ENCODE measurements around the gene CDH23. TPM values are rescaled to one million over a fixed set of nuclear protein-coding genes. Genes with fewer than 3 reads are reported as not detected.

Gene CDH23
- total and polyA plus RNA-seq, 2 experiments from 2014 or later, result 0.08 TPM; not detected in 1

GRCh38 chr10:71409516-71410104, 12.9 kb downstream of the CDH23 start:
- H3K4me1 ChIP-seq (ENCODE audit: insufficient read depth), result no peaks in the 10 kb centered on the region
- no peaks in the 10 kb centered on the region for H3F3A ChIP-seq (ENCODE audit: insufficient read depth)
- H3K9me3 ChIP-seq (ENCODE audit: low read depth), result no peaks in the 10 kb centered on the region
- WGBS, 2 experiments (ENCODE audit: low coverage in 1 of 2, low lambda C conversion rate in 2 of 2, missing lambda C conversion rate in 2 of 2), result 47 to 49% methylated on average over 3 of the region's 3 CpGs
- H2AFZ ChIP-seq, result no peak overlapping the region
- no peak overlapping the region for H3K4me2 ChIP-seq (ENCODE audit: unreplicated experiment)
- no peaks in the 10 kb centered on the region for H4K20me1 ChIP-seq (ENCODE audit: insufficient read depth)
- H3K4me3 ChIP-seq, result no peak overlapping the region
- in situ Hi-C loops (cut with MboI), result no loop called here
- H3K9ac ChIP-seq, result no peak overlapping the region
- TF ChIP-seq EZH2phosphoT487 (IDR thresholded peaks at IDR 0.05; ENCODE audit: insufficient read depth, low read depth), result no peak
- TF ChIP-seq EZH2 (IDR thresholded peaks at IDR 0.05; ENCODE audit: insufficient read depth, poor library complexity, severe bottlenecking), result no peak
- H3K79me2 ChIP-seq (ENCODE audit: insufficient read depth), result no peaks in the 10 kb centered on the region
- no peaks in the 10 kb centered on the region for H3K9me2 ChIP-seq (ENCODE audit: insufficient read depth)
- H3K27me3 ChIP-seq (replicated peaks; ENCODE audit: insufficient read depth), result peaks cover 36% of the 10 kb centered on the region
- no peaks in the 10 kb centered on the region for H3K36me3 ChIP-seq (ENCODE audit: low read depth)
- no peak overlapping the region for H3K27ac ChIP-seq
- DNase-seq, result no peak

- in situ Hi-C loops (cut with MboI), result no loop called here
- no peak overlapping the region for H3K27ac ChIP-seq
- H3K36me3 ChIP-seq (ENCODE audit: low read depth), result no peaks in the 10 kb centered on the region
- H3K4me2 ChIP-seq (ENCODE audit: unreplicated experiment), result no peak overlapping the region
- no peak for DNase-seq
- no peak overlapping the region for H3K4me3 ChIP-seq
- no peaks in the 10 kb centered on the region for H3K9me2 ChIP-seq (ENCODE audit: insufficient read depth)
- peaks cover 13% of the 10 kb centered on the region for H3K27me3 ChIP-seq (replicated peaks; ENCODE audit: insufficient read depth)
- H3F3A ChIP-seq (ENCODE audit: insufficient read depth), result no peaks in the 10 kb centered on the region
- no peaks in the 10 kb centered on the region for H3K4me1 ChIP-seq (ENCODE audit: insufficient read depth)
- H3K9ac ChIP-seq, result no peak overlapping the region
- H2AFZ ChIP-seq, result no peak overlapping the region
- H3K9me3 ChIP-seq (ENCODE audit: low read depth), result no peaks in the 10 kb centered on the region
- no peaks in the 10 kb centered on the region for H4K20me1 ChIP-seq (ENCODE audit: insufficient read depth)
- TF ChIP-seq EZH2phosphoT487 (IDR thresholded peaks at IDR 0.05; ENCODE audit: insufficient read depth, low read depth), result no peak
- no peak for TF ChIP-seq EZH2 (IDR thresholded peaks at IDR 0.05; ENCODE audit: insufficient read depth, poor library complexity, severe bottlenecking)
- H3K79me2 ChIP-seq (ENCODE audit: insufficient read depth), result no peaks in the 10 kb centered on the region
These were observed 16.9 kb downstream of the CDH23 start for GRCh38 chr10:71413581-71413980.

DNA sequence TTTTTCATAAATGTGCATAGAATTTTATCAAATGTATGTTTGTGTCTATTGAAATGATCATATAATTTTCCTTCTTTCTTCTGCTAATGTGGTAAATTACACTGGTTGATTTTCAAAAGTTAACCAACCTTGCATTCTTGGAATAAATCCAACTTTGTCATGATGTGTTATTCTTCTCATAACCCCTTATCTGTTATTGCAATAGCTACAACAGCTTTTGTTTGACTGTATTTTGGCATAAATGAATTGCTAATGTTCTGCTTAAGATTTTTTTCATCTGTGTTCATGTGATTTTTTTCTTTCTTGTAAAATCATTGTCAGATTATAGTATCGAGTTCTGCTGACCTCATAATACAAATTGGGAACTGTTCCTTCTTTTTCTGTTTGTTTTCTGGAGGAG, 17.6 kb downstream of the CDH23 start:
- H3K27me3 ChIP-seq (replicated peaks; ENCODE audit: insufficient read depth), result peaks cover 13% of the 10 kb centered on the region
- no peak overlapping the region for H3K4me3 ChIP-seq
- in situ Hi-C loops (cut with MboI), result no loop called here
- no peaks in the 10 kb centered on the region for H3K79me2 ChIP-seq (ENCODE audit: insufficient read depth)
- H3K36me3 ChIP-seq (ENCODE audit: low read depth), result no peaks in the 10 kb centered on the region
- no peak for TF ChIP-seq EZH2phosphoT487 (IDR thresholded peaks at IDR 0.05; ENCODE audit: insufficient read depth, low read depth)
- TF ChIP-seq EZH2 (IDR thresholded peaks at IDR 0.05; ENCODE audit: insufficient read depth, poor library complexity, severe bottlenecking), result no peak
- no peaks in the 10 kb centered on the region for H3K9me2 ChIP-seq (ENCODE audit: insufficient read depth)
- H3K9ac ChIP-seq, result no peak overlapping the region
- DNase-seq, result no peak
- H3K4me2 ChIP-seq (ENCODE audit: unreplicated experiment), result no peak overlapping the region
- H3K27ac ChIP-seq, result no peak overlapping the region
- no peaks in the 10 kb centered on the region for H3K4me1 ChIP-seq (ENCODE audit: insufficient read depth)
- WGBS, 2 experiments (ENCODE audit: low coverage in 1 of 2, low lambda C conversion rate in 2 of 2, missing lambda C conversion rate in 2 of 2), result 19 to 26% methylated on average over 1 of the region's 1 CpG
- no peak overlapping the region for H2AFZ ChIP-seq
- H3K9me3 ChIP-seq (ENCODE audit: low read depth), result no peaks in the 10 kb centered on the region
- H4K20me1 ChIP-seq (ENCODE audit: insufficient read depth), result no peaks in the 10 kb centered on the region
- H3F3A ChIP-seq (ENCODE audit: insufficient read depth), result no peaks in the 10 kb centered on the region

DNA sequence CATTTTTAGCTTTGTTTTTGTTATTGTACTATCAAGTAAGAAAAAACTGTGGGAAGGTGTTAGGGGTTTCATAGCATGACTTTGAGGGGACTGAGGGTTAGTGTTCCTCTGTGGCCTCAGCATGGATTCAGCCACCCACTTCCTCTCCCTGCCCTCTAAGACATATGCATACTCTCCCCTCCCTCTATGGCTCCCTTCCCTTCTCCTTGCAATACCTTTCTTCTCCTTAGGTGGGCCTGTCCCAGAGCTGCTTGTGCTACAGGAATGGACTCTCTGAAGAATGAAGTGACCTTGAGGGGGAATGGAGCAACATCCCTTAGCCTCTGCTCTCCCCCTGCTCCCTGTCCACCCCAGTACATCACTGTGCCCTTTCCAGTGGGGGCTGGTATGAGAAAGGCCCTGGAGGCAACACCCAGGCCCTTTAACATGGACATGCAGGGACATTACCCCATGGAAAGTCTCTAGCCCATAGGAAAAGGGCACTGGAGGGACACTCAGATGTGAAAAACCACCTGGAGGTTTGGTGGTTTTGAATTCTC, 22.4 kb downstream of the CDH23 start:
- no peak overlapping the region for H3K27ac ChIP-seq
- no peaks in the 10 kb centered on the region for H3K79me2 ChIP-seq (ENCODE audit: insufficient read depth)
- H3K9me2 ChIP-seq (ENCODE audit: insufficient read depth), result no peaks in the 10 kb centered on the region
- no peak overlapping the region for H2AFZ ChIP-seq
- no peaks in the 10 kb centered on the region for H3K9me3 ChIP-seq (ENCODE audit: low read depth)
- no peaks in the 10 kb centered on the region for H3K4me1 ChIP-seq (ENCODE audit: insufficient read depth)
- H4K20me1 ChIP-seq (ENCODE audit: insufficient read depth), result no peaks in the 10 kb centered on the region
- no peak for TF ChIP-seq EZH2phosphoT487 (IDR thresholded peaks at IDR 0.05; ENCODE audit: insufficient read depth, low read depth)
- H3K27me3 ChIP-seq (replicated peaks; ENCODE audit: insufficient read depth), result peaks cover 18% of the 10 kb centered on the region; the same call in 1 of the 2 replicates
- no peak overlapping the region for H3K4me3 ChIP-seq
- in situ Hi-C loops (cut with MboI), result no loop called here
- no peaks in the 10 kb centered on the region for H3K36me3 ChIP-seq (ENCODE audit: low read depth)
- H3K9ac ChIP-seq, result no peak overlapping the region
- H3F3A ChIP-seq (ENCODE audit: insufficient read depth), result no peaks in the 10 kb centered on the region
- DNase-seq, result no peak
- H3K4me2 ChIP-seq (ENCODE audit: unreplicated experiment), result no peak overlapping the region

DNA sequence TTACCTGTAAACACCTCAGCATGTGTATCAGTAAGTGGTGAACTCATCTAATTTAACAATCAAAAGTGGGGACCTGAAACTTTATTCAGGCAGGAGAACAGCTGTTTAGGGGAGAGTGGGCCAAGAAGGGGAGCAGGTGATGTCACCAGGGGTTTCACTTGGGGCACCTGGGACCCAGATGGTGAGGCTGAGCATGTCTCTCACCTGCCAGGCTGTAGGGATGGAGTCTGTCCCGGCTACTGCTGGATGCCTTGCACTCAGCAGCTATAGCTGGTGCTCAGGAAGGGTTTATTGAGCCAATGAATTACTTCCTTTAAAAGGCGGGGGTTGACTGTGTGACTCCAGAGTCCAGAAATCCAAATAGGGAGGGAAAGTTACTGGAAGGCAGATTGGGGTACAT, 23.0 kb downstream of the CDH23 start:
- TF ChIP-seq EZH2phosphoT487 (IDR thresholded peaks at IDR 0.05; ENCODE audit: insufficient read depth, low read depth) (no peak), EZH2 (IDR thresholded peaks at IDR 0.05; ENCODE audit: insufficient read depth, poor library complexity, severe bottlenecking) (no peak)
- H3K9me2 ChIP-seq (ENCODE audit: insufficient read depth), result no peaks in the 10 kb centered on the region
- WGBS, 2 experiments (ENCODE audit: low coverage in 1 of 2, low lambda C conversion rate in 2 of 2, missing lambda C conversion rate in 2 of 2), result 9 to 17% methylated on average over 2 of the region's 2 CpGs
- no peak overlapping the region for H3K9ac ChIP-seq
- H3K27me3 ChIP-seq (replicated peaks; ENCODE audit: insufficient read depth), result peaks cover 14% of the 10 kb centered on the region; the same call in 1 of the 2 replicates
- in situ Hi-C loops (cut with MboI), result no loop called here
- no peaks in the 10 kb centered on the region for H3K9me3 ChIP-seq (ENCODE audit: low read depth)
- H3K27ac ChIP-seq, result no peak overlapping the region
- H3K79me2 ChIP-seq (ENCODE audit: insufficient read depth), result no peaks in the 10 kb centered on the region
- no peaks in the 10 kb centered on the region for H3K4me1 ChIP-seq (ENCODE audit: insufficient read depth)
- H2AFZ ChIP-seq, result no peak overlapping the region
- no peaks in the 10 kb centered on the region for H3F3A ChIP-seq (ENCODE audit: insufficient read depth)
- DNase-seq, result no peak
- no peaks in the 10 kb centered on the region for H4K20me1 ChIP-seq (ENCODE audit: insufficient read depth)
- H3K4me3 ChIP-seq, result no peak overlapping the region
- H3K36me3 ChIP-seq (ENCODE audit: low read depth), result no peaks in the 10 kb centered on the region
- H3K4me2 ChIP-seq (ENCODE audit: unreplicated experiment), result no peak overlapping the region

Data from GM23248 (cell line).